Measurements from ENCODE around the gene GAL.

GAL gene

DNA sequence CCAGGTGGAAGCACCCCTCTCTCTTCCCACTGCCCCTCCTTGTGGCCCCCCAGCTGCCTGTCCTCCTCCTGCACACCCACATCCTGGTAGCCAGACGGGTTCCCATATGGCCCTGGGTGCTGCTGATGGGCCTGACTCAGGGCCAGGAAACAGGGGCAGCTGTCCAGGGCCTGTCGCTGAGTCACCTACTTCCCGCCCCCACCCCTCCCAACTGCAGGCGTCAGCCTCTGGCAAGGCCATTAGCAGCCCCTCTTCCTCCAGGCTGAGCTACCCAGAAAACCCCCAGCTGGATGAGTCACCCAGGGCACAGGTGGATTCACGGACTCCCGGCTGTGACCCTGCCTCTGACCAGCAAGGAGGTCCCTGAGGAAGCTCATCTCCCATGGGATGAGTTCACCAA, 6.9 kb upstream of the GAL start:
- Histone ChIP-seq H2AFZ (ENCODE audit: low read depth, low read length, severe bottlenecking) (no peak overlapping the region), H3K27ac (ENCODE audit: low read depth, low read length) (no peak overlapping the region), H3K4me2 (ENCODE audit: low read depth, low read length, poor library complexity, severe bottlenecking) (no peak overlapping the region), H3K9me2 (replicated peaks; ENCODE audit: insufficient read depth, low read length) (no peaks in the 10 kb centered on the region), H3K9ac (ENCODE audit: low read length) (no peak overlapping the region), H4K20me1 (ENCODE audit: low read depth, low read length) (no peaks in the 10 kb centered on the region), H3K36me3 (ENCODE audit: low read length) (no peaks in the 10 kb centered on the region), H3K27me3 (ENCODE audit: low read length) (no peaks in the 10 kb centered on the region), H3K79me2 (ENCODE audit: insufficient read depth, low read length) (no peaks in the 10 kb centered on the region), H3K4me3 (ENCODE audit: insufficient read depth, low read length, poor library complexity, severe bottlenecking) (no peak overlapping the region), H3K9me3 (ENCODE audit: insufficient read depth, low read length) (no peaks in the 10 kb centered on the region), H3F3A (ENCODE audit: insufficient read depth) (no peaks in the 10 kb centered on the region)
- TF ChIP-seq, protein P1, sequence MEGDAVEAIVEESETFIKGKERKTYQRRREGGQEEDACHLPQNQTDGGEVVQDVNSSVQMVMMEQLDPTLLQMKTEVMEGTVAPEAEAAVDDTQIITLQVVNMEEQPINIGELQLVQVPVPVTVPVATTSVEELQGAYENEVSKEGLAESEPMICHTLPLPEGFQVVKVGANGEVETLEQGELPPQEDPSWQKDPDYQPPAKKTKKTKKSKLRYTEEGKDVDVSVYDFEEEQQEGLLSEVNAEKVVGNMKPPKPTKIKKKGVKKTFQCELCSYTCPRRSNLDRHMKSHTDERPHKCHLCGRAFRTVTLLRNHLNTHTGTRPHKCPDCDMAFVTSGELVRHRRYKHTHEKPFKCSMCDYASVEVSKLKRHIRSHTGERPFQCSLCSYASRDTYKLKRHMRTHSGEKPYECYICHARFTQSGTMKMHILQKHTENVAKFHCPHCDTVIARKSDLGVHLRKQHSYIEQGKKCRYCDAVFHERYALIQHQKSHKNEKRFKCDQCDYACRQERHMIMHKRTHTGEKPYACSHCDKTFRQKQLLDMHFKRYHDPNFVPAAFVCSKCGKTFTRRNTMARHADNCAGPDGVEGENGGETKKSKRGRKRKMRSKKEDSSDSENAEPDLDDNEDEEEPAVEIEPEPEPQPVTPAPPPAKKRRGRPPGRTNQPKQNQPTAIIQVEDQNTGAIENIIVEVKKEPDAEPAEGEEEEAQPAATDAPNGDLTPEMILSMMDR (IDR thresholded peaks at IDR 0.05; ENCODE audit: insufficient read depth, low read length, poor library complexity, severe bottlenecking), result no peak
- no peak for TF ChIP-seq EZH2phosphoT487 (conservative IDR thresholded peaks at IDR 0.05; ENCODE audit: low read length)

DNA sequence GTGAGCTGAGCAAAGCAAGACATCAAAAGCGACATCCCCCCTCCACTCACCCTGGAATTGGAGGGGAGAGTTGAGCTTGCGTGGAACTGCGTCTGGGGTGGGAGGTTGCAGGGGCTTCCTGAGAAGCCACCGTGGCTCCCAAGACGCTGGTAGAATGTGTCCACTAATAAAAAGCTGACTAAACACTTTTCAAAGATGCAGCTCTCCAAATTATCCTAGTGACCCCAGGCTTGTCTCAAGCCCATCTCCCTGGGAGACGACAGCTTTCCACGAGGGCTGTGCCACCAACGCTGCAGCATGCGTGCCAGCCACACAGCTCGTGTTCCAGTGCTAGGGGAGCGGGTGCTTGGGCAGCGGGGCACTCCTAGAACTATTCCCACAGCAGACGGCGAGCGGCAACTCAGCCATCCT, 6.3 kb upstream of the GAL start:
- Histone ChIP-seq H3K27ac (ENCODE audit: low read depth, low read length) (no peak overlapping the region), H3K27me3 (ENCODE audit: low read length) (no peaks in the 10 kb centered on the region), H3F3A (ENCODE audit: insufficient read depth) (no peaks in the 10 kb centered on the region), H3K9me2 (replicated peaks; ENCODE audit: insufficient read depth, low read length) (no peaks in the 10 kb centered on the region), H3K4me3 (ENCODE audit: insufficient read depth, low read length, poor library complexity, severe bottlenecking) (no peak overlapping the region), H3K9ac (ENCODE audit: low read length) (no peak overlapping the region), H2AFZ (ENCODE audit: low read depth, low read length, severe bottlenecking) (no peak overlapping the region), H4K20me1 (ENCODE audit: low read depth, low read length) (no peaks in the 10 kb centered on the region), H3K79me2 (ENCODE audit: insufficient read depth, low read length) (no peaks in the 10 kb centered on the region), H3K36me3 (ENCODE audit: low read length) (no peaks in the 10 kb centered on the region), H3K4me2 (ENCODE audit: low read depth, low read length, poor library complexity, severe bottlenecking) (no peak overlapping the region), H3K9me3 (ENCODE audit: insufficient read depth, low read length) (no peaks in the 10 kb centered on the region)
- TF ChIP-seq, protein P1 (IDR thresholded peaks at IDR 0.05; ENCODE audit: insufficient read depth, low read length, poor library complexity, severe bottlenecking), result no peak
- no peak for TF ChIP-seq EZH2phosphoT487 (conservative IDR thresholded peaks at IDR 0.05; ENCODE audit: low read length)

DNA sequence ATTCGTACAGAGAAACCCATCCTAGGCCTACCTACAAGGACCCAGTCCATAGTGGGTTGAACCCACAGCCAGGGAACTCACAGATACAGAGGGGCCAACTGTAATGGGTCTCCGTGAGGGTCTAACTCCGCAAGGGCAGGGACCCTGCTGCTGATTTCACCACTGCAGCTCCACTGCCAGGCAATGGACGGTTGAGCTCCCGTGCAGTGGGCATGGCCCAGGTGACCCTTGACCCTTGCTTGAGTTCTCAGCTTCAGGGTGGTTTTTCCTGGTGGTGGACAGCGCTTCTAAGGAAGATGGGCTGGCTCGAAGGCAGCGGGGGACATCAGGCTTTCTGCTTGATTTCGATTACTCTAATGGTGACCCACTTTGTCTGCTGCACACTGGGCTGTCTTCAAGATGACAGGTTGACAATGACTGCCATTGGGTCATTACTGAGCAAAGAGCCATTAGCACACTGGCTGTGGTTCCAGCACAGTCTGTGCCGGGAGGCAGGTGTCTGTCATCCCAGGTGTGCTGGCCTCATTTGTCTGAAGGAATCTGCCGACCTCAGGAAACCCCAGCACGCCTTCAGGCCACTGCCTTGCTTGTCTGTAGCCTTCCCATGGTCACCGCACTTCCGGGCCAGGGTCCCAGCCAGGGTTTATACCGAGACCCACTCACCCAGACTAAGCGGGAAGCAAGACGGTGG, 3.7 kb upstream of the GAL start:
- no peaks in the 10 kb centered on the region for H3K27me3 ChIP-seq (ENCODE audit: low read length)
- H3K4me2 ChIP-seq (ENCODE audit: low read depth, low read length, poor library complexity, severe bottlenecking), result no peak overlapping the region
- no peaks in the 10 kb centered on the region for H3K9me3 ChIP-seq (ENCODE audit: insufficient read depth, low read length)
- H3K4me3 ChIP-seq (ENCODE audit: insufficient read depth, low read length, poor library complexity, severe bottlenecking), result no peak overlapping the region
- no peaks in the 10 kb centered on the region for H4K20me1 ChIP-seq (ENCODE audit: low read depth, low read length)
- H3K27ac ChIP-seq (ENCODE audit: low read depth, low read length), result no peak overlapping the region
- H3K9ac ChIP-seq (ENCODE audit: low read length), result no peak overlapping the region
- H2AFZ ChIP-seq (ENCODE audit: low read depth, low read length, severe bottlenecking), result no peak overlapping the region
- no peaks in the 10 kb centered on the region for H3F3A ChIP-seq (ENCODE audit: insufficient read depth)
- H3K9me2 ChIP-seq (replicated peaks; ENCODE audit: insufficient read depth, low read length), result no peaks in the 10 kb centered on the region
- H3K79me2 ChIP-seq (ENCODE audit: insufficient read depth, low read length), result no peaks in the 10 kb centered on the region
- no peaks in the 10 kb centered on the region for H3K36me3 ChIP-seq (ENCODE audit: low read length)
- TF ChIP-seq, protein P1 (IDR thresholded peaks at IDR 0.05; ENCODE audit: insufficient read depth, low read length, poor library complexity, severe bottlenecking), result no peak
- no peak for TF ChIP-seq EZH2phosphoT487 (conservative IDR thresholded peaks at IDR 0.05; ENCODE audit: low read length)
